Fibroblast of villous mesenchyme (primary cell): ENCODE measurements around the gene RGL3. TPM values are rescaled to one million over a fixed set of nuclear protein-coding genes. Genes with fewer than 3 reads are reported as not detected.
A peak's percentile ranks its signal among the peaks of the same experiment; 100 is the strongest.
"Not testable (repeated sequence)": the region's sequence is repeated elsewhere in the genome, so short reads cannot be mapped to it uniquely, and the experiment has no call there.

ENCODE experiments used
- DNase-seq: peaks from one replicate; pipeline ENCODE4 v3.0.0-alpha.2; 2010; ENCODE audit warnings: low read depth
- H3K4me3 ChIP-seq: 2 replicates; pipeline ENCODE4 v1.5.1; 2011; ENCODE audit warnings: low read depth, mild to moderate bottlenecking, low read length
- CTCF ChIP-seq: IDR thresholded peaks from 2 replicates; pipeline ENCODE4 v1.5.1; 2012; ENCODE audit warnings: low read depth, mild to moderate bottlenecking, low read length; ENCODE audit not compliant: insufficient read depth
- total RNA-seq: library from RNA; depleted of rRNA; stranded (reverse); fragments of >200 nt; gene quantifications from 2 replicates; pipeline ENCODE4 v1.2.3, GENCODE V29; 2012

The RGL3 gene
- total RNA-seq, 1 donor, result 1.3 TPM

GRCh38 chr19:11460207-11460606 lies 41.1 kb upstream of the RGL3 start:
- TF ChIP-seq CTCF, result peak; percentile 23
- DNase-seq, result no peak
- no peak overlapping the region for H3K4me3 ChIP-seq

- DNase-seq, H3K4me3 ChIP-seq: not testable (repeated sequence)
Measured at GRCh38 chr19:11458912-11459311, 39.8 kb upstream of the RGL3 start.

- H3K4me3 ChIP-seq, result no peak overlapping the region
- no peak for TF ChIP-seq CTCF
- no peak for DNase-seq
Measured at GRCh38 chr19:11458236-11458900, 39.3 kb upstream of the RGL3 start.

GRCh38 chr19:11457831-11458230 lies 38.7 kb upstream of the RGL3 start:
- no peak for DNase-seq

GRCh38 chr19:11457115-11457514 lies 38.0 kb upstream of the RGL3 start:
- TF ChIP-seq CTCF, result no peak
- DNase-seq, result no peak
- no peak overlapping the region for H3K4me3 ChIP-seq

More at GRCh38 chr19:11457831-11458230, 38.7 kb upstream of the RGL3 start:
- no peak overlapping the region for H3K4me3 ChIP-seq
- no peak for TF ChIP-seq CTCF

- DNase-seq, result no peak
- no peak for TF ChIP-seq CTCF
- no peak overlapping the region for H3K4me3 ChIP-seq
Measured at GRCh38 chr19:11456659-11457058, 37.5 kb upstream of the RGL3 start.

GRCh38 chr19:11455233-11455554 lies 36.1 kb upstream of the RGL3 start:
- DNase-seq, H3K4me3 ChIP-seq: not testable (repeated sequence)

GRCh38 chr19:11453468-11454341 lies 34.6 kb upstream of the RGL3 start:
- no peak overlapping the region for H3K4me3 ChIP-seq
- no peak for DNase-seq
- peak; percentile 47 for TF ChIP-seq CTCF
